Activated CD4-positive, CD25-positive, alpha-beta regulatory T cell (primary cell): ENCODE measurements around the gene ADAM29.
"Not testable (repeated sequence)": the region's sequence is repeated elsewhere in the genome, so short reads cannot be mapped to it uniquely, and the experiment has no call there.

Experiments
- DNase-seq, 4 experiments: peaks; one replicate each; lab custom pipeline; 2025; lab: John Stamatoyannopoulos, UW

Gene ADAM29

DNA sequence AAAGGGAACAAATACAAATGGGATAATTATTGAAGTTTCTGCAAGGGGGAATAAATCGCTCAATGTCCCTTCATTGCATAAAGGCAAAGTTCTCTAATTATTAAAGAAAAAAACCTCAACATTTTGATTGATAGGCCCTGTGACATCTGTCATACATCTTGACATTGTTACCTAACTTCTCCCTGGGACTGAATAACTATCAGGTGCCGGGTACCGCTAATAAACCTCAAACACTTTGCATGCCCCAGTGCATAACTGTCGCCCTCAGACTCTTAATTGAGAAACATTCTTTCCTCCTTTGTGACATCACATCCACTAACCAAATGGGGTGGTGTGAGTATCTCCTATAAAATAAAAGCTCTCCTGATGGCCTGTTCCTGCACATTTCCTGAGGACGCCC lies at the start of gene ADAM29:
Gene ADAM29 (plus strand): TSS at position 301 of the 400 bp plus-strand sequence. CDS start 57,168 bp downstream, outside the sequence.
- no peak for DNase-seq

DNA sequence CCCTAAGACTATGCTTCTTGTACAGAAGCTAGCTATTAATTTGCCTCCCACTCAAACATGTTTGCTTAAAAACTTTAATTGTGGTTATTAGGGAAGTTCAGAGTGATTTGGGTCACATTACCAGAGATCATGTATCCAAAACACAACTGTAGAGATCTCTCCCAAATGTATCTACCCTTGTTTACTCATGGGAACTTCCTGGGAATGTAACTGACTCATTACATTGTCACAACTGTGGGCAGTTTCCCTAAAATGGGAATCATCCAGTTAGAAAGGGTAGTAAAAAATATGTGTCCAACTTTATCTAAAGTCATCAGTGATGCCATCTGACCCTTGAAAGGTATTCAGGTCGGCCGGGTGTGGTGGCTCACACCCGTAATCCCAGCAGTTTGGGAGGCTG lies 48.8 kb upstream of the ADAM29 start:
- no peak for DNase-seq

DNA sequence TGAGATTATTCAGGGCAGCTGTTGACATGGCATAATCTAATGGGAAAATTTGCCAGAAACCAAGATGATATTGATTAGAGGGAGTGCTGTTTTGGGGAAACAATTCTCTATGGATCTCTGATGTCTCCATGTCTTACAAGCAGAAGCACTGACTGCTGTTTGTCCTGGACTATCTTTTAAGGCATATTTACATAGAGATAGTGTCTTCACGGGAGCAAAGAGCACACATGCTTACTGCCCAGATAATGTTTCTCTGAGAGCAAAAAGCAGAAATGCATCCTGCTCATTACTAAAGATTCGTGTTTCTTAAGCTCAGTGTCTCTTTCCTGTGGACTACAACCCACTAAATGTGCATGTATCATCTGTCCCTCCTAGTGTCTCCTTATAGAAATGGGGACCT lies 47.8 kb upstream of the ADAM29 start:
- no peak for DNase-seq

DNA sequence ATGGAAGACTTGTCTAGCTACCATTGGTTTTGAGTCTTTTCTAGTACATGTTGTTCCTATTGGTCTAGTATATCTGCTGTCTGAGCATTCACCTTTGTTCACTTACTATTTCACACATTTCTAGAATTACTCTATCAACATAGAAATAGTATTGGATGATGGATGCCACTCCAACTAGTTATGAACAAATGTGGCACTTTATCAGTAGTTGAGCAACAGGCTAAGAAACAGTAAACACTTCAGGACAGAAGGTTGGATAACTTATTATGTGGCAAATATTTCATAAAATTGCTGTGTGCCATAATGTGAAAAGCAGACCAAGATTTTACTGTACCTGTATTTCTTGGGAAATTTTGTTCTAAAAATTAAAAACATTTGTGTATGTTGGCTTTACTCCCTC lies 46.8 kb upstream of the ADAM29 start:
- no peak for DNase-seq

DNA sequence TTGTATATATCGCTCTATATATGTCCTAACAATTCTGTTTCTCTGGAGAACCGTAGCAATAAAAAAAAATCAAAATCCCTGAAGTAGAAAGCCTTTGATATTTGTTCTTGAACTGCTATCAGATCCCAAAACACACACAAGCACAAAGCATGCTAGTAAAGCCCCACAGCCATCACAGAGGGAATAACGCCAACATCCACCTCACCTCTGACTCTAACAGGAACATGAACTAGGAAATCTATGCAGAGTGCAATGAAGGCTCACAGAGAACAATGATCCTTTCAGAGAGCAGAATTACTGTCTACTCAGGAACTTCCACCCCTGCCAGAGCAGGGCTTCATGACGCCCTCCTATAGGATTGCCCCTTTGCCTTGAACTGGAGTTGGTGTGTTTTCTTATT lies 45.0 kb upstream of the ADAM29 start:
- not testable (repeated sequence) for DNase-seq

DNA sequence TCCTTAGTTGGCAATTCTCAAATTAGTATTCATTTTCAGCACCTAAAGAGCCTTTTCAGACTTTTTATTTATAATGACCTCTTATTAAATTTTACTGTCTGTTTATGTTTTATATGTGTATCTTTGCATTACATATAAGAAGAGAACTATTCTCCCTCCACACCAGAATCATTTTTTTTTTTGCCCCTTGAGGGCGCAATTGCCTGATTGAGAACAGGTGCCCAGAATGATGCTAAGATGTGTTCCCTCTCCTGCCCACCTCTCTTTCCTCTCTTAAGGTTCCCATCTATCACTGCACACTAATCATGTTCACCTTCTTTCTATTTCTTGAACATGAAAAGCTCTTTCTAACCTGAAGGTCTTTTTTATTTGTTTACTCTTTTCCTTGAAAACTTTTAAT lies 44.2 kb upstream of the ADAM29 start:
- DNase-seq: no peak

DNA sequence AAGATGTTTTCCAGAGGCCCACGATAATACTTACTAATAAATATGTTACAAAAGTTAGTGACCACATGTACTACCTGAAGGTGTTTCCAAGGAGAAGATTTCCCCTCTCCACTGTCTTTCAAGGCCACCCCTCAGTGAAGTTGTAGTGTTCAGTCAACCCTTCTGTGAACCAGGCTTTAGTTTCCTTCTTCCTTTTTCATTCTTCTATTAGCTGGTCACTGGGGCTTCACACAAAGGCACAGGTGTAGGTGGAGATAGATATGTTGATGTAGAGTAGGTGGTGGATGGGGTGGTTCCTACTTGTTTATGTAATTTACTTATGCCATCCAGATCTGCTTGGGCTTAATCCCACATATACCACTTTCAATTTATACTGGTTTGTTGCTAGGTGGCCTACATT lies 43.3 kb upstream of the ADAM29 start:
- no peak for DNase-seq

DNA sequence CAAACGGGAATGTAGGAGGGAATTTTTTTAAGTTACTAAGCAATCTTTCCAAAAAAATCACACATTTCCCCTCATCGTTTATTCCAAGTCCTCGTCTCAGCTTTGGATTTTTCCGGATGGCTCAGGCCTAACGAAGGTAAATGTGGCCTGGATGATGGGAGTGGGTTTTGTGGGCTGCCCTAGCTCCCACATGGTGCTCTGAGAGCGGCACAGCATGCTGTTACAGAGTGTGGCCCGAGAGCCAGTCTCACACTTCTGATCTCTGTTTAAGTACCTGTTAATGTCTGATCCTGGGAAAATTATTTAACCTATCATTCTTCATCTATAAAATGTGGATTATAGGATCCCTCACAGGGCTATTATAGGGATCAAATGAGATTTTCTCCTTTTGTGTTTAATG lies 38.2 kb upstream of the ADAM29 start:
- DNase-seq: no peak

DNA sequence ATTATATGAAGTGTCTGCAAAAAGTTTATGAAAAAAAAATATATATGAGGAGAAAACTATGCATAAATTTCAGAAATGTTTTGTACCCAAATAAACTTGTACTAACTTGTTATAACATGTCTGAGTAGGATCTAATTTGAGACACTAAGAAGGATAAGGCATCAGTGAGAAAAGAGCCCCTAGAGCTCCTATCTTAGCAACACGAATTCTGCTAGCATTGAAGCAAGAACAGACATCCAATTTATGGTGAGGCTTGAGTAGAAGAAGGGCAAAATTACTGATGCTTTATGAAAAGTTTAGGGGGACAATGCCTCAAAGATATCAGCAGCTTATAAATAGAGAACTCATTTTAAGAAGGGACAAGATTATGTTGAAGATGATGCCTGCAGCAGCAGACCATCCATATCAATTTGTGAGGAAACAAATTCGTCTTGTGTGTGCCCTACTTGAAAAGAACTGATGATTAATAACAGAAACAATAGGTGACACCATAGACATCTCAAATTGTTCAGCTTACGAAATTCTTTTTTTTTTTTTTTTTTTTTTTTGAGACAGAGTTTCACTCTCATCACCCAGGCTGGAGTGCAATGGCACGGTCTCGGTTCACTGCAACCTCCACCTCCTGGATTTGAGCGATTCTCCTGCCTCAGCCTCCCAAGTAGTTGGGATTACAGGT lies 35.7 kb upstream of the ADAM29 start:
- no peak for DNase-seq

DNA sequence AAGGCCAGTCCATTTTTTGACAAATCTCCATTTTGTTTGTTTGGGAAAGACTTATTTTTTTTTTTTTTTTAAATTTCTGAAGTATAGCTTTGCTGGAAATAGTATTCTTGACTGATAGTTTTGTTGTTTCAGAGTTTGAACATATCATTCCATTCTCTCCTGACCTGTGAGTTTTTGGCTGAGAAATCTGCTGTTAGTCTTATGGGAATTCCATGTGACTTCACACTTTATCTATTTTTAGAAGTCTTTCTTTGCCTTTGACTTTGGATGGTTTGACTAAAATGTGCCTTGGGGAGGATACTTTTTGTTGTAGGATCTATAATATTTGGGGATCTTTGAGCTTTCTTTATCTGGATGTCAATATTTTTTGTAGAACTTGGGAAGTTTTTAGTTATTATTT lies 10.7 kb upstream of the ADAM29 start:
- DNase-seq: no peak

DNA sequence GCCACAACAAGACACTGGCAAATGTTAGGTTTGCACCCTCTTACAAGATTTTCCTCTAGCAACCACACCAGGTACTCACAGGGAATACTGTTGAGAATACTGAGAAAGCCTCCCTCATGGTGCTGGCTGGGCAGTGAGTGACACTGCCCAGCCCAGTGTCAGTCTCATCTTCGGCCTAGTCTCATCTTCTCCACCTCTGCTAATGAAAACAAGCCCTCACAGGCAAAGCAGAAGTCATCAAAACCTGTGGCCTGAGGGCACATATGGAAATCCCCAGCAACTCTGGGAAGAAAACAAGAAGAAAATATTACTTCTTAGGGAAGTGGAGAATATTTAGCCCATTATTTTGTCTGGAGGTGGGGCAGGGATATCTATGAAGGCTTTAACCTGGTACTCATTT lies 7.9 kb upstream of the ADAM29 start:
- DNase-seq: no peak

DNA sequence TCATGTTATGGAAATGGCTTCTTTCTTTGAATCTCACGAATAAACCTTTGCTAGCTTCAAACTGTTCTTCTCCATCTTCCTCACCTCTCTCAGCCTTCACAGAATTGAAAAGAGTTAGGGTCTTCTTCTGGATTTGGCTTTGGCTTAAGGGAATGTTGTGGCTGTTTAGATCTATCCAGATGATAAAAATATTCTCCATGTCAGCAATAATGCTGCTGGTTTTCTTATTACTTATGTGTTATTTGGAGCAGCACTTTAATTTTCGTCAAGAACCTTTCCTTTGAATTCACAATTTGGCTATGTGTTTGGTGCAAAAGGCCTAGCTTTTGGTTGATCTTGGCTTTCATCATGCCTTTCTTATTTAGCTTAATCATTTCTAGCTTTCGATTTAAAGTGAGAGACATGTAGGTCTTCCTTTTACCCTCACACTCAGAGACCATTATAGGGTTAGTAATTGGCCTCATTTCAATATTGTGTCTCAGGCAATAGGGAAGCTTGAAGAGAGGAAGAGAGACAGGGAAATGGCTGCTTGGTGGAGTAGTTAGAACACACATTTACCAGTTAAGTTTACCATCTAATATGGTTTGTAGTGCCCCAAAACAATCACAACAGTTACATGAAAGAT lies 5.1 kb upstream of the ADAM29 start:
- no peak for DNase-seq

DNA sequence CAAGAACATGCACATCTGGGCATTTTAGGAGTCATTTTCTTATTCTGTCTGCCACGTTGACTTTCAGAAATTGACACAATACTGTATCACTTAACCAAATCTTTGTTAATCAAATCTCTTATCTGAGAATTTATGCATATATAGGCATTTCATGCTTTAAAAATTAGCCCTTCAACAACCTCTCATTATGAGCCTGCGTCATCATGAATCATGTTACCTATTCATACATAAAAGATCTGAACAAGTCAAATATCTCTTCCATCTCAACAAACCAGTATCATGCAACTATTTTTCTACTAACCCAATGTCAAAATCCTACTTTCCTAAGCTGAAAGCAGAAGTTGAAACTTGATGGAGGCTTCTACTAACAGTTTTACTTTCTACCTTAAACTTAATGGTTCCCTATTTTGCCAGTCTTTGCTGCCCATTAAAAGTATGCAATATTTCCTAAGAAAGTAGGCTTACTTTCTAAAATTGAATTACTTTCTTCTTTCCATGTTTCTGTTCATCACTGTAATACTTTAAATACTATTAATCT lies 1.8 kb downstream of the ADAM29 start:
- no peak for DNase-seq

DNA sequence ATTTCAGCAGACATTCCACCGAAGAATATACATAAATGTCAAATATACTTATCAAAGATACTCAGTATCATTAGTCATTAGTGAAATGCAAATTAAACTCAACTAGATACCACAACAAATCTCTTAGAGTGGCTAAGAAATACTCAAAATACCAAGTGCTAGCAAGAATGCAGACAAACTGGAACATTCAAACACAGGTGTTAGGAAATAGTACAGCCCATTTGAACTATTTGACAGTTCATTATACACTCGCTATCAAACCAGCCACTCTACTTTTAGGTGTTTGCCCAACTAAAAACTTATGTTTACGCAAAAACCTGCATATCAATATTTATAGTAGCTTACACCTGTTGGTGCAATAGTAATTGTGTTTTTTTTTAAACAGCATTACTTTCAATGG lies 8.8 kb downstream of the ADAM29 start:
- DNase-seq: no peak

DNA sequence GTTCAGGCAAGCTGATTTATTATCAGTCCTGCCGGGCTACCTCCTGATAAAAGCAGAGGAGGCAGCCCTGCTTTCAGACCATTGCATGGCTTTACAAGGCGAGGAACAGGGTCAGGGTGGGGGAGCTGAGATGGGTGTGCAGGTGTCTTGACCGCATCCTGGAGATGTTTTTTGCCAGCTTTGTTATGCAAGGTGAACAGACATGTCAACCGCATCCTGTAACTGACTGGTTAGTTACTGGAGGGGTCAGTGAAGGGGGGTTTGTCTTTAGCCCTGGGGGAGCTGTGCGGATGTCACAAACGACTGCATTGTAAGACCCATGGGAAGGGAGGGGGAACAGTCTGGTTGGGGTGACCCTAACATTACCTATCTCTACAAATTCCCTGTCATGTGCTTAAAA lies 10.0 kb downstream of the ADAM29 start:
- no peak for DNase-seq

DNA sequence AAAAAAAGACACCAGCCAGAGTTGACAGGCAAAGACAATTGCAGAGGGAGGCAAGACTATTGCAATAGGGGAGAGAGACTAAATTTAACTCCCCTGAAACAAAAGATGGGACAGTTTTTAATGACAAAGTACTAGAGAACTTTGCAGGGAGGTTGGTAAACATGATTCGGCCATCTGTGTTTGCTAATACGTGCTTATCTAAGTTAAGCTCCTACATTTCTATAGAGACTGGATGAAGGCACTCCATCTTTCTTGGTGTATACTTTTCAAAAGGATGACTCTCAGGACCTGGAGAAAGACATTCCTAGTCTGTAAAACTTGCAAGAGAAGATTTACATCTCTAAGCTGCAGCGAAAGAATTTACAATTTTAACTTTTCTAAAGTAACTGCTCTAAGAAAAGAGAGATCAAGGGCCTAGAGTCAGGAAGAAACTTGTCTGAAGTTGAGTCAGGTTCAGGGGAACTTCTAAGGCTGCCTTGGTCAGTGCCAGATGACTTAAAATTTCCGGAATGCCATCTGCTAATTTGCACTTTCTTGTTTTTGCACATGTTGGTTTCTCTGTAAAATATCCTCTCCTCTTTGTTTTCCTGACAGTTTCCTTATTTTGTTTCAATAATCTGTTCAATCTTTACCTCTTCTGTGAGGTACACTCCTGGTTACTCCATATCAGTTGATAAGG lies 10.6 kb downstream of the ADAM29 start:
- DNase-seq: no peak

DNA sequence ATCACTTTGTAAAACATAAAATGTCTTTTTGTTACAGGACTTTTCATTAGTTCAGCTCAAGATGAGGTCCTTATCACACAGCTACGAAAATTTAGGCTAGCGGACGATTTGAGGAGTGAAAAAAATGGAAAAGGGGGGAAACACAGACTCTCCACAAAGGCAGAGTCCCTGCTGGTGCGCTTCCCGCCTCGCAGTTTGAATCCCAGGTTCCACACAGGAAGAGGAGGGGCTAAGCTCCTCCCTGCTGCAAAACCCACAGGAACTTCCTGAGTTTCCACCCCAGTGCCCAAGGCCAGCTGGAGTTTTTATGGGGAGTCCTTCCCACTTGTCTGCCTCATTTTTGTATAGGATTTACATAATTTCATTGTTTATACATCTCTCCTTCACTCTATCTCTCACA lies 11.2 kb downstream of the ADAM29 start:
- no peak for DNase-seq

DNA sequence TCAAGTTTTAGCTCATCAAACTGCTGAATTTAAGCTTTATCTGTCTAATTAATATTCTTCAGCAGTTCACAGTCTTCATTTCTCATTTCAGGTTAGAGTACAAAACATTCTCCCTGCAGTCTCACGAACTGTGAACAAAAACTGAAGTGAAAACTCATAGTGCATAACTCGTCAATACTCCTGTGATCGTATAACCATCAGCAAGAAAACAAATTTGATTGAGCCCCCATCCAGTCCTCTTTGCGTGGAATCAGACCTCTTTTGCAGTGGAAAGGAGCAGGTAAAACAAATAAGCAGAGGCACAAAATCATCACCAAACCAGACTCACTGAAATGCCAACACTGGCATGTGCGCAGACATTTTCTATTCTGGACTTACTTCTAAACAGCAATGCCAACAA lies 12.7 kb downstream of the ADAM29 start:
- DNase-seq: no peak

DNA sequence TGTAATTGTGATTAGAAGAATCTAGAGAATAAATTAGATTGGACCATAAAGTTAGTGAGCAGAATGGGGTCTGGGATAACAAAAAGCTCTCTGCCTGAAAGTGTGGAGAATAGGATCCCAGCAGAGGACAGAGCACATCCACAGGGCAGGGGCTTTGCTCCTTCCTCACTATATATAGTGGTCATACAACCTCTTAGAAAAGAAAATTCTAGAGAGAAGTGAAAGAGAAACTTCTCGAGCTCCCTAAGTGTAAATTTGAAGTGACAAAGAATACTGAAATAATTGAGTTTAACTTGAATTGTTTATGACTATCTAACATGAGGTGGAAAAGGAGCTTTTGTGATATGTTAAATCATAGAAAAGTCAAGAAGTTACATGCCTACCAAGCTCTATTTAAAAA lies 14.9 kb downstream of the ADAM29 start:
- DNase-seq: no peak

DNA sequence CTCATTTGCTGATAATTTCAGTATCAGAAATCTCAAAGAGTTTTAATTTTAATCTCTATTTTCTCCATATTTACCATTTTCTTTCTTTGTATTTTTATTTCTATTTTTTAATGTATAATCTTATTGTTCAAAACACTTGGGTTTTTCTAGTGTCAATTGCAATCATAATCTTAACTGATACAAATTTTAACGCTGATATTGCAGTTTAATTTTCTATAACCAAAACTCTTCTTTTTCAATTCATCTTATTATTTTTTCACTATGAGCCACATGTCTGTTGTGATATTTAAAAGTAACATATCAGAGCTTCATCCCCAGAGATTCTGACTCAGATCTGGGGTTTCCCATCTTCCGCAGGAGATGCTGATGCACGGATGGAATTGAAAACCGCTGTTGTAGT lies 16.2 kb downstream of the ADAM29 start:
- DNase-seq: no peak

DNA sequence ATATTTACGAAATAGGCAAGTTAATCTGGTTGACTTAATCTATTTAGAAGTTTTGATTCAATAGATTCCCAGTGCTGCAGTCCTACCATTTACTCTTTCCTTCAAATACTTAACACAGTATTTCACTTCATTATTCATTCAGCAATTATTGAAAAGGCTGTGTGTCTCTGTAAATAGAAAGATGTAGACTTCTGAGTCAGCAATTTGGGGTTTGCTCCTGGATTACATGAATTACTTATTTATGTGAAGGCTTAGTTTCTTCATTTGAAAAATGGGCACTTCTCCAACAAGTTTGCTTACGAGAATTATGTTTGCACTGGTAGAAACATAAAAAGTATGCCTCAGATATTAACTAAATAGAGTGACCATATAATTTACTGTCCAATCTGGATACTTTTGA lies 17.4 kb downstream of the ADAM29 start:
- DNase-seq: no peak

DNA sequence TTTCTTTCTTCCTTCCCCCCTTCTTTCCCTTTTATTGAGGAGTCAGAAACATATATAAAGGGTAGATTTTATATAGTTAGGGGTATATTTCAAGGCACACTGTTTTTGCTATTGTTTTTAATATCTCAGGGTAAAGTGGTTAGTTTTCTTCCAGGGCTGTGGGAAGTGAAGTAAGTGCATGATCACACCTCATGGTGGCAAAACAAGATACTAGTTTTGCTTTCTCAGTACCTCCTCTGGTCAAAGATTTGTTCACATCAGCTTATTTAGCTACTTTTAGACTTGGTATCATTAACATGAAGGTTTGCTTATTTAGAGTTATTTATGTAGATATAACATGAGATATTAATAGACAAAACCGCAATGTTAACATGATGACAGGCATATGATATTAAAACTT lies 21.8 kb downstream of the ADAM29 start:
- no peak for DNase-seq

DNA sequence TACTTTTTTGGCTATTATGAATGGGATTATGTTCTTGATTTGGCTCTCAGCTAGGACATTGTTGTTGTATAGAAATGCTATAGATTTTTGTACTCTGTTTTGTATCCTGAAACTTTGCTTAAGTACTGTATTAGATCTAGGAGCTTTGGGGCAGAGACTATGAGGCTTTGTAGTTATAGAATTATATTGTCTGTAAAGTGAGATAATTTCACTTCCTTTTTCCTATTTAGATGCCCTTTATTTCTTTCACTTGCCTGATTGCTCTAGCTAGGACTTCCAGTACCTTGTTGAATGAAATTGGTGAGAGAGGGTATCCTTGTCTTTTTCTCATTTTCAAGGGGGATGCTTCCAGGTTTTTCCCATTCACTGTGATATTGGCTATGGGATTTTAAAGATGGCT lies 28.1 kb downstream of the ADAM29 start:
- DNase-seq: no peak
